Brain microvascular endothelial cell (primary cell): ENCODE data around the gene HMGN1.

ENCODE experiments used
- DNase-seq: peaks from one replicate; pipeline ENCODE4 v3.0.0-alpha.2; 2020
- H3K27ac ChIP-seq: fragments of 250-450 bp; sonication (Bioruptor Pico); 2 replicates; pipeline ENCODE4 v1.5.1; 2020; ENCODE audit warnings: mild to moderate bottlenecking, moderate library complexity
- H3K27me3 ChIP-seq: fragments of 250-450 bp; sonication (Bioruptor Pico); replicated peaks from 2 replicates; pipeline ENCODE4 v1.5.1; 2020; ENCODE audit warnings: mild to moderate bottlenecking
- H3K36me3 ChIP-seq: fragments of 250-450 bp; sonication (Bioruptor Pico); replicated peaks from 2 replicates; pipeline ENCODE4 v1.5.1; 2020; ENCODE audit warnings: mild to moderate bottlenecking
- H3K4me3 ChIP-seq: 2 replicates; pipeline ENCODE4 v1.5.1; 2011; ENCODE audit warnings: low read depth, mild to moderate bottlenecking, control low read depth, low read length, moderate library complexity
- CTCF ChIP-seq: IDR thresholded peaks from 2 replicates; pipeline ENCODE4 v1.5.1; 2011; ENCODE audit warnings: low read depth, mild to moderate bottlenecking, moderate library complexity, low read length, control low read depth, inconsistent platforms; ENCODE audit errors: missing control alignments
- in situ Hi-C: cut with HindIII; loops from 2 replicates; pipeline ENCODE4 v1.10.0; 2017; ENCODE audit warnings: low sequenced_read_pairs, low pct_ligation_motif_present

The HMGN1 gene

GRCh38 chr21:39388038-39388810, 39.3 kb upstream of the HMGN1 start:
- no peak overlapping the region for H3K27ac ChIP-seq
- in situ Hi-C loops, result no loop called here
- peaks cover 17% of the 10 kb centered on the region for H3K36me3 ChIP-seq
- DNase-seq, result peak; percentile 69
- H3K27me3 ChIP-seq, result no peaks in the 10 kb centered on the region
- peak; percentile 91 for TF ChIP-seq CTCF
- peak overlapping the region; percentile 58 for H3K4me3 ChIP-seq

- in situ Hi-C loops, result no loop called here
- peaks cover 12% of the 10 kb centered on the region for H3K36me3 ChIP-seq
- peak; percentile 77 for DNase-seq
- peak overlapping the region; percentile 58 for H3K4me3 ChIP-seq
- no peak for TF ChIP-seq CTCF
- H3K27me3 ChIP-seq, result no peaks in the 10 kb centered on the region
- H3K27ac ChIP-seq, result no peak overlapping the region
Observed at GRCh38 chr21:39387461-39388037, 38.7 kb upstream of the HMGN1 start.

GRCh38 chr21:39386899-39387298, 38.0 kb upstream of the HMGN1 start:
- Histone ChIP-seq H3K27me3 (no peaks in the 10 kb centered on the region), H3K36me3 (peaks cover 5% of the 10 kb centered on the region), H3K27ac (no peak overlapping the region), H3K4me3 (no peak overlapping the region)
- in situ Hi-C loops, result no loop called here
- no peak for TF ChIP-seq CTCF
- DNase-seq, result no peak

GRCh38 chr21:39386194-39386593, 37.3 kb upstream of the HMGN1 start:
- DNase-seq, result no peak
- H3K4me3 ChIP-seq, result peak overlapping the region; percentile 29
- H3K27ac ChIP-seq, result no peak overlapping the region
- no peaks in the 10 kb centered on the region for H3K27me3 ChIP-seq
- peaks cover 1% of the 10 kb centered on the region for H3K36me3 ChIP-seq
- in situ Hi-C loops, result no loop called here
- no peak for TF ChIP-seq CTCF

GRCh38 chr21:39385299-39386145, 36.6 kb upstream of the HMGN1 start:
- DNase-seq, result peak; percentile 62
- in situ Hi-C loops, result no loop called here
- TF ChIP-seq CTCF, result no peak
- Histone ChIP-seq H3K27me3 (no peaks in the 10 kb centered on the region), H3K36me3 (no peaks in the 10 kb centered on the region), H3K27ac (no peak overlapping the region), H3K4me3 (peak overlapping the region; percentile 54)
